ENCODE measurements around the gene SMARCD3. TPM values are rescaled to one million over a fixed set of nuclear protein-coding genes. Genes with fewer than 3 reads are reported as not detected.

Gene SMARCD3
- total RNA-seq, 2 donors from 2014 or later, result 2.4 to 10.0 TPM

DNA sequence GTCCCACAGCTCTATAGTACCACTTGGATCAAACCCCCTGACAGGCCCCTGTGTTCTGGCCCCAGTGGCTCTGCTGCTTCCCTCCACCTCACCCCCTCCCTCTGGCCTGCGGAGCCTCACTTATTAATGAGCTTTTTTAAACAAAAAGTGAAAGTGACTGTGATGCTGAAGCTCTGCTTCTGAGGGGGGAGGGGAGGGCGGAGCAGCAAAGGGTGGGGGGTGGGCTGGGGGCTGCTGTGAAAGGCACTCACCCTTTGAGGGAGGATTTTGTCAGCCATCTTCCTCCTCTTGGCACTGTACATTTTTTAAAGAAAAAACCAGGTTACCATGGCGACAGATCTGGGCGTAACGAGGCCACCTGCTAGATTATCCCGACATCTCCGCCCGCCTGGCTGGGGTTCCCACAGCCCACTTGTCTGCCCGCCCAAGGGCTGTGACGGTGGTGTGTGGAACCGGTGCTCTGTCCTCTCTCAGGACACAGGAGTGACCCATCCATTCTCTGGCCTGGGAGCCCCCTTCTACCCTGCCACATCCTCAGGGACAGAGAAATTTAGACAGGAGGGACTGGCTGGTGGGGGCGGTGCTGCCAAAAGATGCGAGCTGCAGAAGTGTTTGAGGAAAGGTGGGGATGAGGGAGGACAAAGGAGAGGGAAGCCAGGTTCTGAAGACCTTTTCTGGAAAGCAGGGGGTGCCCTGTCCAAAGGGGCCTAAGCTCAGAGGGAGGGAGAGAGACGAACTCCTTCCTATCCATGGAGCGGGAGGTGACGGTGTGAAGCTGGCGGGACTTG, 4.9 kb downstream of the SMARCD3 start:
- ATAC-seq, result peak; percentile 34 to 45
- H3K27ac Mint-ChIP-seq, result peak overlapping the region; percentile 72 to 79
- H3K9me3 Mint-ChIP-seq, result no peaks in the 10 kb centered on the region
- no peak for DNase-seq (ENCODE audit: low spot score in 2 of 2)
- no peaks in the 10 kb centered on the region for H3K36me3 Mint-ChIP-seq

DNA sequence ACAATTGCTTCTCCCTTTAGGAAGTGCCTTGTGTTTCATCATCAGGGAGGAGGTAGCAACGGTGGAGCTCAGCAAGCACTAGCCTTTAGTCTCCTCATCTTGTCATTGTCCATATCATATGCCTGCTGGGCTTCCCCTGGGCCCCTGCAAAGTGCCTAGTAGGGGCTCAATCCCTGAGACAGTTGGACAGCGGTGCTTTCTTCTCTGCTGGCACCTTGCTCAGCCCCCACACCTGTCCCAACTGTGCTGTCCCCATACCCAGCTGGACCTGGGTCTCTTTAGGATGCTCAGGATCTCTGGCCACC, 5.5 kb downstream of the SMARCD3 start:
- ATAC-seq (no peak), DNase-seq (ENCODE audit: low spot score in 2 of 2) (no peak)
- H3K9me3 Mint-ChIP-seq, result no peaks in the 10 kb centered on the region
- no peaks in the 10 kb centered on the region for H3K36me3 Mint-ChIP-seq
- H3K27ac Mint-ChIP-seq, result peak overlapping the region; percentile 72 to 79

GRCh38 chr7:151242159-151243044, 6.1 kb downstream of the SMARCD3 start:
- ATAC-seq, result no peak
- Mint-ChIP-seq H3K9me3 (no peaks in the 10 kb centered on the region), H3K27ac (peak overlapping the region in 1 of 2 donors; percentile 72), H3K36me3 (no peaks in the 10 kb centered on the region)
- DNase-seq (ENCODE audit: low spot score in 2 of 2), result no peak

- Mint-ChIP-seq H3K27ac (peak overlapping the region in 1 of 2 donors; percentile 90), H3K36me3 (no peaks in the 10 kb centered on the region), H3K9me3 (no peaks in the 10 kb centered on the region)
- ATAC-seq (no peak), DNase-seq (ENCODE audit: low spot score in 2 of 2) (no peak)
These were observed 6.8 kb downstream of the SMARCD3 start for GRCh38 chr7:151241755-151242096.

DNA sequence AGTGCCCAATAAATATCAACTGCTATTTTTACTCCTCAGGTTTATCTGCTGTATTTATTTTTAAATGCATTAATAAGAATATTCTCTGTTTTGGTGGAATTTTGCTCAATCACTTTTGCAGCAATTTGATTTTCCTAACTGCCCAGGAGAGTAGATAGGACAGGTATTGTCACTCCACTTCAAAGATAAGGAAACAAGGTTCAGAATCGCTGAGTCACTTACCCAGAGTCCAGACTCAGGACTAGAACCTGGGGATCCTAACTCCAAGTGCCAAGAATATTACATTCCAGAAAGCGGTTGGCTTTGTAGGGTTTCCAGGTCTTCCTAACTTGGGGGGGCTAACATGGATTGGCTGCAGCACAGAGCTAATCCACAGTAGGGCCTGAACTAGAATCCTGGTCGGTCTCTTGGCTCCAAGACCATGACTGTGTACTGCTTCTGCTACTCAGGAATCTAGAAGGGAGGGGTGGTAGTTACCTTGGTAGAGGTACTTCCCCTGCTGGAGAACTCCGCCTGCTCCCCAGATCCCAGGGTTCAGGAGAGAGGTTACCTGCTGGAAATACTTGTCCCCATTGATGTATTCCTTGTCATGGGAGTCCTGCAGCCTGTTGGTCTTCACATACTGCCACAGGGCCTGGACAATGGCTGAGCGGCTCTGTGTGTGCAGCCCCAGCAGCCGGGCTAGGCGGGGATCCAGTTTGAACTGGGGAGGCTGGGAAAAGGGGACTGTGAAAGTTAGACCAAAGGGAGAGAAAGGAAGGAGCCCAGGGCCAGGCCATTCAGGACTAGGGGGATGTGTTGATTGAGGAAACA, 7.3 kb downstream of the SMARCD3 start:
- ATAC-seq (no peak), DNase-seq (ENCODE audit: low spot score in 2 of 2) (no peak)
- Mint-ChIP-seq H3K27ac (peak overlapping the region in 1 of 2 donors; percentile 90), H3K36me3 (no peaks in the 10 kb centered on the region), H3K9me3 (no peaks in the 10 kb centered on the region)

- H3K27ac Mint-ChIP-seq, result no peak overlapping the region
- no peak for ATAC-seq
- H3K9me3 Mint-ChIP-seq, result no peaks in the 10 kb centered on the region
- no peaks in the 10 kb centered on the region for H3K36me3 Mint-ChIP-seq
- no peak for DNase-seq (ENCODE audit: low spot score in 2 of 2)
These were observed 8.0 kb downstream of the SMARCD3 start for GRCh38 chr7:151240536-151240935.

DNA sequence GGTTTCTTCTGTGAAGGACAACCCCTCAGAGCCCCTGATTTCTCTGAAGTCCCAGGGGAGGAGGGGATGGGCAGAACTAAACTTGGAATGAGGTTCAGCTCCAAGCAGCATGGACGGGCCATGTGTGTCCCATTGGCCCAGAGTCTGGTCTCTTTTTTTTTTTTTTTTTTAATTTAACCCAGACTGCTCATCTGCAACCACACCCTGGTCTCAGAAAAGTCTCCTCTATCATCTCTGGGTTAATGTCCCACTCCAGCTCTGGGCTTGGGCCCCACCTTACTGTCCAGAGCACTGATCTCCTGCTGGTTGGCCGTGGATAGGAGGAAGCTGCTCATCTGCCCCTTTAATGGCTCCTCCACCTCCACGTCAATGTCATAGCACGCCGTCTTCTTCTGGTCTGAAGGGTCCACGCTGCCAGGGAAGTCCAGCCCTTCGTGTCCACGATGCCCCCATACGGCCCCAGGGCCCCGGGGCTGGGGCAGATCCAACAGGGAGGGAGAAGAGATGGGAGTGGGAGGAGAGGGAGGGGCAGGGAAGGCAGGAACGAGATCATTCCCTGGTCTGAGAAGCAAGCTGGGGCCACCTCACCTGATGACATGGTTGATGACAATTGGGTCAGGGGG, 8.5 kb downstream of the SMARCD3 start:
- no peaks in the 10 kb centered on the region for H3K36me3 Mint-ChIP-seq
- H3K27ac Mint-ChIP-seq, result no peak overlapping the region
- H3K9me3 Mint-ChIP-seq, result no peaks in the 10 kb centered on the region
- DNase-seq (ENCODE audit: low spot score in 2 of 2) (no peak), ATAC-seq (no peak)

GRCh38 chr7:151238924-151239836, 9.3 kb downstream of the SMARCD3 start:
- H3K36me3 Mint-ChIP-seq, result no peaks in the 10 kb centered on the region

DNA sequence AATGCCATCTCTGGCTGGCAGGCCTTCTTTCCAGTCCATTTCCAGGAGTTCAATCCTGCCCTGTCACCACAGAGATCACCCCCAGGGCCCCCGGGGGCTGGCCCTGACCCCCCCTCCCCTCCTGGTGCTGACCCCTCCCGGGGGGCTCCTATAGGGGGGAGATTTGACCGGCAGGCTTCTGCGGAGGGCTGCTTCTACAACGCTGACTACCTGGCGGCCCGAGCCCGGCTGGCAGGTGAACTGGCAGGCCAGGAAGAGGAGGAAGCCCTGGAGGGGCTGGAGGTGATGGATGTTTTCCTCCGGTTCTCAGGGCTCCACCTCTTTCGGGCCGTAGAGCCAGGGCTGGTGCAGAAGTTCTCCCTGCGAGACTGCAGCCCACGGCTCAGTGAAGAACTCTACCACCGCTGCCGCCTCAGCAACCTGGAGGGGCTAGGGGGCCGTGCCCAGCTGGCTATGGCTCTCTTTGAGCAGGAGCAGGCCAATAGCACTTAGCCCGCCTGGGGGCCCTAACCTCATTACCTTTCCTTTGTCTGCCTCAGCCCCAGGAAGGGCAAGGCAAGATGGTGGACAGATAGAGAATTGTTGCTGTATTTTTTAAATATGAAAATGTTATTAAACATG, 10.2 kb downstream of the SMARCD3 start:
- Mint-ChIP-seq H3K36me3 (peaks cover 6% of the 10 kb centered on the region in 2 donors), H3K9me3 (no peaks in the 10 kb centered on the region), H3K27ac (no peak overlapping the region)
- no peak for DNase-seq (ENCODE audit: low spot score in 2 of 2)
- ATAC-seq, result no peak

More at GRCh38 chr7:151238924-151239836, 9.3 kb downstream of the SMARCD3 start:
- ATAC-seq (no peak), DNase-seq (ENCODE audit: low spot score in 2 of 2) (no peak)
- Mint-ChIP-seq H3K9me3 (no peaks in the 10 kb centered on the region), H3K27ac (peak overlapping the region in 1 of 2 donors; percentile 39)

GRCh38 chr7:151237244-151238189, 11.0 kb downstream of the SMARCD3 start:
- DNase-seq (ENCODE audit: low spot score in 2 of 2), result no peak
- ATAC-seq, result no peak
- peaks cover 12% of the 10 kb centered on the region in 2 donors for H3K36me3 Mint-ChIP-seq
- H3K9me3 Mint-ChIP-seq, result no peaks in the 10 kb centered on the region
- H3K27ac Mint-ChIP-seq, result no peak overlapping the region

- H3K27ac Mint-ChIP-seq, result no peak overlapping the region
- no peaks in the 10 kb centered on the region for H3K9me3 Mint-ChIP-seq
- H3K36me3 Mint-ChIP-seq, result peaks cover 12 to 17% of the 10 kb centered on the region in 2 donors
- ATAC-seq (no peak), DNase-seq (ENCODE audit: low spot score in 2 of 2) (no peak)
These were observed 12.1 kb downstream of the SMARCD3 start for GRCh38 chr7:151236406-151236805.

- no peaks in the 10 kb centered on the region for H3K9me3 Mint-ChIP-seq
- H3K27ac Mint-ChIP-seq, result no peak overlapping the region
- H3K36me3 Mint-ChIP-seq, result peaks cover 12 to 17% of the 10 kb centered on the region in 2 donors
- no peak for ATAC-seq
- DNase-seq (ENCODE audit: low spot score in 2 of 2), result no peak
These were observed 13.3 kb downstream of the SMARCD3 start for GRCh38 chr7:151235091-151235787.

- Mint-ChIP-seq H3K36me3 (peaks cover 12 to 17% of the 10 kb centered on the region in 2 donors), H3K27ac (peak overlapping the region; percentile 99 to 100), H3K9me3 (no peaks in the 10 kb centered on the region)
- ATAC-seq (no peak), DNase-seq (ENCODE audit: low spot score in 2 of 2) (no peak)
These were observed 14.7 kb downstream of the SMARCD3 start for GRCh38 chr7:151233804-151234203.
